ENCODE data around the gene NCBP2.

The NCBP2 gene

DNA sequence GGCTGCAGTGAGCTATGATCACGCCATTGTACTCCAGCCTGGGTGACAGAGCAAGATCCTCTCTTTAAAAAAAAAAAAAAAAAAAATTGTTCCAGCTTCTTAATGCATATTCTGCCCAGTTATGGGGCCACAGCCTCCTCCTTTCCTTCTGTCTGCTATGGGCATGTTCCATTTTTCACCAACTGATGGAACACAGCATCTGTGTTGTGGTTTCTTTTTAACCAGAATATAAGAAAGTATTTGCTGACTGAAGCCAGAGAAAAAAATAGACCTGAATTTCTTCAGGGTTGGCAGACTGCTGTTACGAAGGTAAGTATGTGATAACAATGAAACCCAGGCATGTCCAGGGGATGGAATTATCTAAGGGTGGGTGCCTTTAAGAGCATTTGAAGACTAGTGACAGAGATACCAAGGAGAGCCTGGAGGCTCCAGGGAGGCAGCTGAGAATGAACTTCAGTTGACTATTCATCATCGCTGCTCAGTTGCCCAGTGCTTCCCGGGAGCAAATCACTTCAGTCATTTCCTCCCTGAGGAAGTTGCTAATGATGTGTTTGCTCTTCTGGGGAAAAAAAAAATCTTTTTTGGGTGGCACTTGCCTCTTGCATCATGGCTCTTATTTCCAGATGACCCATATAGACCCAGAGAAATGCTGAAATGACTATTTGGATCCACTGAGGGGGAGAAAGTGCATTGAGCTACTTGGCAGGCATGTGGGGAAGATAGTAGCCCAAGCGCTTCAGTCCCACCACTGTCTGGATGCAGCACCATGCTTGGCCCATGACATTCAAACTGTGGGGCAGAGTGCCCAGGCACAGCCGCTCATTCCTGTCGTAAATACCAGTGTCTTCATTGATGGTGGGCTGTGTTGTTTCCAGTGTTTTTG is 14.5 kb downstream of the NCBP2 start:
- Histone ChIP-seq H3K4me3 (ENCODE audit: low read depth, low read length) (no peak overlapping the region), H3K4me1 (ENCODE audit: control insufficient read depth, insufficient read depth, low read length) (no peaks in the 10 kb centered on the region), H3K36me3 (ENCODE audit: control insufficient read depth, insufficient read depth, low read length) (no peaks in the 10 kb centered on the region), H3K27me3 (ENCODE audit: control insufficient read depth, insufficient read depth, low read length) (no peaks in the 10 kb centered on the region), H3K9me3 (ENCODE audit: control insufficient read depth, insufficient read depth, low read length) (no peaks in the 10 kb centered on the region), H3K9ac (ENCODE audit: low read depth, low read length) (no peak overlapping the region)

DNA sequence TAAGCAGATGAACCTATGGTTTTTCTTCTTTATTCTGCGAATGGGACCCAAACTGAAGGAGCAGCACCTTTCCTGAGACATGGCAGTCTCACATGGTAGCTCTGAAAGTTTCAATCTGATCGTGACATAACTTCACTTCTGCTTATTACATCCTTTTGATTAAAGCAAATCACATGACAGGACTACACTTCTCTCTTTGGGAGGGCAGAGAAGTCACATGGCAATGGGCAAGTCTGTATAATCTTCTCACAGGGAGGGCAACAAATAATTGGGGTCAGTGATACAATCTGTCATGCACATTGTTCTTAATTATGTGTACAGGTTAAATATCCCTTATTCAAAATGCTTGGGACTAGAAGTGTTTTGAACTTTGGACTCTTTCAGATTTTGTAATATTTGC is 21.6 kb downstream of the NCBP2 start:
- no peaks in the 10 kb centered on the region for H3K4me1 ChIP-seq (ENCODE audit: control insufficient read depth, insufficient read depth, low read length)
- H3K9ac ChIP-seq (ENCODE audit: low read depth, low read length), result no peak overlapping the region
- no peaks in the 10 kb centered on the region for H3K27me3 ChIP-seq (ENCODE audit: control insufficient read depth, insufficient read depth, low read length)
- no peaks in the 10 kb centered on the region for H3K9me3 ChIP-seq (ENCODE audit: control insufficient read depth, insufficient read depth, low read length)
- H3K36me3 ChIP-seq (ENCODE audit: control insufficient read depth, insufficient read depth, low read length), result no peaks in the 10 kb centered on the region
- H3K4me3 ChIP-seq (ENCODE audit: low read depth, low read length), result no peak overlapping the region

DNA sequence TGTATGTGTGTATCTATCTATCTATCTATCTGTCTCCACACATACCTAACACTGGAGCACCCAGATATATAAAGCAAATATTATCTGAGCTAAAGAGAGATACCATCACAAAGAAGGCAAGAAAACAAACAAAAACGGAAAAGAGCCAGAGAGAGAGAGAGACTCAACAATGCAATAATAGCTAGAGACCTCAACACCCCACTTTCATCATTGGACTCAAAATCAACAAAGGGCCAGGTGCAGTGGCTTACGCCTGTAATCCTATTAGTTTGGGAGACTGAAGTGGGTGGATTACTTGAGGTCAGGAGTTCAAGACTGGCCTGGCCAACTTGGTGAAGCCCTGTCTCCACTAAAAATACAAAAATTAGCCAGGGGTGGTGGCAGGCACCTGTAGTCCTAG is 23.4 kb downstream of the NCBP2 start:
- Histone ChIP-seq H3K9me3 (ENCODE audit: control insufficient read depth, insufficient read depth, low read length) (no peaks in the 10 kb centered on the region), H3K4me3 (ENCODE audit: low read depth, low read length) (no peak overlapping the region), H3K36me3 (ENCODE audit: control insufficient read depth, insufficient read depth, low read length) (peaks cover 3% of the 10 kb centered on the region), H3K9ac (ENCODE audit: low read depth, low read length) (no peak overlapping the region), H3K4me1 (ENCODE audit: control insufficient read depth, insufficient read depth, low read length) (no peaks in the 10 kb centered on the region), H3K27me3 (ENCODE audit: control insufficient read depth, insufficient read depth, low read length) (no peaks in the 10 kb centered on the region)

DNA sequence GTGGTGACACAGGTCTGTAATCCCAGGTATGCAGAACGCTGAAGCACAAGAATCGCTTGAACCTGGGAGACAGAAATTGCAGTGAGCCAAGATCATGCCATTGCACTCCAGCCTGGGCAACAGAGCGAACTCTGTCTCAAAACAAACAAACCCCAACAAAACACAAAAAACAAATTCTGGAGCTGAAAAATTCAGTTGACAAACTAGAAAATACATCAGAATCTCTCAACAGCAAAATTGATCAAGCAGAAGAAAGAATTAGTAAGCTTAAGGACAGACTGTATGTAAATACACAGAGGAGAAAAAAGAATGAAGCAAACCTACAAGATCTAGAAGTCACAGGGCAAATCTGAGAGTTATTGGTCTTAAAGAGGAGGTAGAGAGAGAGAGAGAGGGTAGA is 25.3 kb downstream of the NCBP2 start:
- Histone ChIP-seq H3K27me3 (ENCODE audit: control insufficient read depth, insufficient read depth, low read length) (no peaks in the 10 kb centered on the region), H3K4me3 (ENCODE audit: low read depth, low read length) (no peak overlapping the region), H3K9ac (ENCODE audit: low read depth, low read length) (no peak overlapping the region), H3K9me3 (ENCODE audit: control insufficient read depth, insufficient read depth, low read length) (no peaks in the 10 kb centered on the region), H3K4me1 (ENCODE audit: control insufficient read depth, insufficient read depth, low read length) (no peaks in the 10 kb centered on the region), H3K36me3 (ENCODE audit: control insufficient read depth, insufficient read depth, low read length) (peaks cover 3% of the 10 kb centered on the region)

DNA sequence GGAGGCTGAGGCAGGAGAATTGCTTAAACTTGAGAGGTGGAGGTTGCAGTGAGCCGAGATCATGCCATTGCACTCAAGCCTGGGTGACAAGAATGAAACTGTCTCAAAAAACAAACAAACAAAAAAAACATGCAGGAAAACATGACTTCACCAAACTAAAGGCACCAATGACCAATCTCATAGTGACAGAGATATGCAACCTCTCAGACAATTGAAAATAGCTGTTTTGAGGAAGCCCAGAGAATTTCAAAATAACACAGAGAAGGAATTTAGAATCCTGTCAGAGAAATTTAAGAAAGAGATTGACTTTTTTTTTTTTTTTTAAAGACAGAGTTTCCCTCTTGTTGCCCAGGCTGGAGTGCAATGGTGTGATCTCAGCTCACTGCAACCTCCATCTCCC is 26.1 kb downstream of the NCBP2 start:
- H3K36me3 ChIP-seq (ENCODE audit: control insufficient read depth, insufficient read depth, low read length), result peaks cover 3% of the 10 kb centered on the region
- H3K9ac ChIP-seq (ENCODE audit: low read depth, low read length), result no peak overlapping the region
- no peaks in the 10 kb centered on the region for H3K9me3 ChIP-seq (ENCODE audit: control insufficient read depth, insufficient read depth, low read length)
- H3K27me3 ChIP-seq (ENCODE audit: control insufficient read depth, insufficient read depth, low read length), result no peaks in the 10 kb centered on the region
- H3K4me3 ChIP-seq (ENCODE audit: low read depth, low read length), result no peak overlapping the region
- H3K4me1 ChIP-seq (ENCODE audit: control insufficient read depth, insufficient read depth, low read length), result no peaks in the 10 kb centered on the region

DNA sequence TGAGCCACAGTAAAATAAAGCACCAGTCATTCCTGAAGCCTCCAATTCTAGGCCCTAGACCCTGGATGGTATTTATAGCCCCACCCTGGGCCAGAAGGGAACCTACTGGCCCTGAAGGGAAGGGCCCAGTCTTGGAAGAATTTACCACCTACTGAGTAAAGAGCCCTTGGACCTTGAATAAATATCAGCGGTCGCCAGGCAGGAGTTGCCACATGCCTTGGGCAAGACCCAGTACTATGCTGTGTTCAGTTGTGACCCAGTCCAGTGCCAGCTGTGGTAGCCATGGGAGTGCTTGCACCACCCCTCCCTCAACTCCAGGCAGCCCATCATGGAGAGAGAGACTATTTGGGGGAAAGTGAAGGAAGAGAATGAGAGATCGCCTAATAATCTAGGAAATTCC is 27.0 kb downstream of the NCBP2 start:
- H3K4me1 ChIP-seq (ENCODE audit: control insufficient read depth, insufficient read depth, low read length), result no peaks in the 10 kb centered on the region
- no peak overlapping the region for H3K4me3 ChIP-seq (ENCODE audit: low read depth, low read length)

DNA sequence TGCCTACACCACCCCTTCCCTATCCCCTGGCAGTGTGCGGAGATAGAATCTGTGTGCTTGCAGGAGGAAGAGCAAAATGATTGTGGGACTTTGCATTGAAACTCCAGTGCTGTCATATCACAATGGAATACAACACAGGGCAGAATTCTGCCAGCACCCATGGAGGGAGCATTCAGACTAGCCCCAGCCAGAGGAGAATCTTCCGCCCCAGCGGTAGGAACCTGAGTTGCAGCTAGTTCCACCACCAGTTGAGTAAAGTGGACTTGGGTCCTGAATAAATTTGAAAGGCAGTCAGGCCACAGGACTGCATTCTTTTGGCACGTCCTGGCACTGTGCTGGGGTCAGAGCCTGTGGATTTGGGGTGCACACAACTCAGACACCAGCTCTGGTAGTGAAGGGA is 27.5 kb downstream of the NCBP2 start:
- Histone ChIP-seq H3K36me3 (ENCODE audit: control insufficient read depth, insufficient read depth, low read length) (peaks cover 3% of the 10 kb centered on the region), H3K4me1 (ENCODE audit: control insufficient read depth, insufficient read depth, low read length) (no peaks in the 10 kb centered on the region), H3K4me3 (ENCODE audit: low read depth, low read length) (no peak overlapping the region), H3K9me3 (ENCODE audit: control insufficient read depth, insufficient read depth, low read length) (no peaks in the 10 kb centered on the region), H3K9ac (ENCODE audit: low read depth, low read length) (no peak overlapping the region), H3K27me3 (ENCODE audit: control insufficient read depth, insufficient read depth, low read length) (no peaks in the 10 kb centered on the region)

More for the DNA sequence above, 27.0 kb downstream of the NCBP2 start:
- H3K9me3 ChIP-seq (ENCODE audit: control insufficient read depth, insufficient read depth, low read length), result no peaks in the 10 kb centered on the region
- H3K36me3 ChIP-seq (ENCODE audit: control insufficient read depth, insufficient read depth, low read length), result peaks cover 3% of the 10 kb centered on the region
- no peak overlapping the region for H3K9ac ChIP-seq (ENCODE audit: low read depth, low read length)
- no peaks in the 10 kb centered on the region for H3K27me3 ChIP-seq (ENCODE audit: control insufficient read depth, insufficient read depth, low read length)

DNA sequence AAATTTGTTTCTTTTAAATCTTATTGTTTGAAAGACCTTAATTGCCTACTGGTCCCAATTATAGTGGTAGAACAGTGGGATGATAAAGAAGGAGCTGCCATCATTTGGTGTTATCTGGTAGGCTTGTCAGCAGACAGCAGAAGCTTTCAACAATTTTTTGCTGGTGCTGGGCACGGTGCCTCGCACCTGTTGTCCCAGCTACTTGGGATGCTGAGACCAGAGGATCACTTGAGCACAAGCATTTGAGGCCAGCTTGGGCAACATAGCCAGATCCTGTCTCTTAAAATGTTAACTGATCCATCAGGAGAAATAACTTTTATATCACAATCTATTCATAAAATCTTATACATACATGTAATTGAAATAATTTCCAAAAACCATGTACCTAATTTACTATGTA is 38.6 kb downstream of the NCBP2 start:
- Histone ChIP-seq H3K4me1 (ENCODE audit: control insufficient read depth, insufficient read depth, low read length) (no peaks in the 10 kb centered on the region), H3K36me3 (ENCODE audit: control insufficient read depth, insufficient read depth, low read length) (peaks cover 14% of the 10 kb centered on the region), H3K27me3 (ENCODE audit: control insufficient read depth, insufficient read depth, low read length) (no peaks in the 10 kb centered on the region), H3K9ac (ENCODE audit: low read depth, low read length) (no peak overlapping the region), H3K9me3 (ENCODE audit: control insufficient read depth, insufficient read depth, low read length) (no peaks in the 10 kb centered on the region), H3K4me3 (ENCODE audit: low read depth, low read length) (no peak overlapping the region)

DNA sequence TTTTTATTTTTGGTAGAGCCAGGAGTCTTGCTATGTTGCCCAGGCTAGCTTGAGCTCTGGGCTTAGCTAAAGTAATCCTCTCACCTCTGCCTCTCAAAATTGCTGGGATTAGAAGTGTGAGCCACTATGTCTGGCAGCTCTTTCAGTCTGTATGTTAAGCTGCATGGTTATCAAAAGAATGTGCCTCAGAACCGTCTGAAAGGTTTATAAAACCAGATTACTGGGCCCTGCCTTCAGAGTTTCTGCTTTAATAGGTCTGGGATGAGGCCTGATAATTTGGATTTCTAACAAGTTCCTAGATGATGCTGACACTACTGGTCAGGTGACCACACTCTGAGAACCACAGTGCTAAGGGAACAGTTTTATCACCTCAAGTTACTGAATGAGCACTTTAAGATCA is 40.0 kb downstream of the NCBP2 start:
- Histone ChIP-seq H3K9me3 (ENCODE audit: control insufficient read depth, insufficient read depth, low read length) (no peaks in the 10 kb centered on the region), H3K4me1 (ENCODE audit: control insufficient read depth, insufficient read depth, low read length) (no peaks in the 10 kb centered on the region), H3K9ac (ENCODE audit: low read depth, low read length) (no peak overlapping the region), H3K36me3 (ENCODE audit: control insufficient read depth, insufficient read depth, low read length) (peaks cover 11% of the 10 kb centered on the region), H3K27me3 (ENCODE audit: control insufficient read depth, insufficient read depth, low read length) (no peaks in the 10 kb centered on the region), H3K4me3 (ENCODE audit: low read depth, low read length) (no peak overlapping the region)

DNA sequence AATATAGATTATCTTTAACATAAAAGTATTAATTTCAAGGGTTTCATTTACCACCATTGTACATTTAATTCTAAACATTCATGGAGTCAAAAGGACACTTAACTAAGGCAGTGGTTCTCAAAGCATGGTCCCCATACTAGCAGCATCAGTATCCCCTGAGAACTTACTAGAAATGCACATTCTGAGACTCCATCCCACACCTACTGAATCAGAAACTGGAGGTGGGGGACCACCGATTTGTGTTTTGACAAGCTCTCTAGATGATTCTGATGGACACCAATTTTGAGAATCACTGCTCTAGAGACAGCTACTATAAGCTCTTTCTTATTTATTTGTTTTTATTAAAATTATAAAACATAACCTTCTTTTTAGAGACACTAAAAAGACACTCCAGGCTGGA is 40.6 kb downstream of the NCBP2 start:
- Histone ChIP-seq H3K4me1 (ENCODE audit: control insufficient read depth, insufficient read depth, low read length) (no peaks in the 10 kb centered on the region), H3K9me3 (ENCODE audit: control insufficient read depth, insufficient read depth, low read length) (no peaks in the 10 kb centered on the region), H3K36me3 (ENCODE audit: control insufficient read depth, insufficient read depth, low read length) (peaks cover 11% of the 10 kb centered on the region), H3K4me3 (ENCODE audit: low read depth, low read length) (no peak overlapping the region), H3K27me3 (ENCODE audit: control insufficient read depth, insufficient read depth, low read length) (no peaks in the 10 kb centered on the region), H3K9ac (ENCODE audit: low read depth, low read length) (no peak overlapping the region)

DNA sequence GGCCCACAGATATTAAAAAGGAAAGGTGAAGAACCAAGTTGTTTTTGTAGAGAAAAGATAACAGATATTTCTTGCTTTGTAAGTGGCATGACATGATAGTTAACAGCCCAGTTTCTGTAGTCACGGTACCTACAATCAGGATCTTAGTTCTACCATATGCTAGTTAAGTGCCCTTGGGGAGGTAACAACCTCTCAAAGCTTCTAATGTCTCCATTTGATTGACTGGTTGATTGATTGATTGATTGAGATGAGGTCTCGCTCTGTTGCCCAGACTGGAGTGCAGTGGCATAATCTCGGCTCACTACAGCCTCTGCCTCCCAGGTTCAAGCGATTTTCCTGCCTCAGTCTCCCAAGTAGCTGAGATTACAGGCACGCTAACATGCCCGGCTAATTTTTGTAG is 46.1 kb downstream of the NCBP2 start:
- Histone ChIP-seq H3K36me3 (ENCODE audit: control insufficient read depth, insufficient read depth, low read length) (peaks cover 2% of the 10 kb centered on the region), H3K27me3 (ENCODE audit: control insufficient read depth, insufficient read depth, low read length) (no peaks in the 10 kb centered on the region), H3K9me3 (ENCODE audit: control insufficient read depth, insufficient read depth, low read length) (no peaks in the 10 kb centered on the region), H3K4me3 (ENCODE audit: low read depth, low read length) (no peak overlapping the region), H3K9ac (ENCODE audit: low read depth, low read length) (no peak overlapping the region), H3K4me1 (ENCODE audit: control insufficient read depth, insufficient read depth, low read length) (no peaks in the 10 kb centered on the region)

DNA sequence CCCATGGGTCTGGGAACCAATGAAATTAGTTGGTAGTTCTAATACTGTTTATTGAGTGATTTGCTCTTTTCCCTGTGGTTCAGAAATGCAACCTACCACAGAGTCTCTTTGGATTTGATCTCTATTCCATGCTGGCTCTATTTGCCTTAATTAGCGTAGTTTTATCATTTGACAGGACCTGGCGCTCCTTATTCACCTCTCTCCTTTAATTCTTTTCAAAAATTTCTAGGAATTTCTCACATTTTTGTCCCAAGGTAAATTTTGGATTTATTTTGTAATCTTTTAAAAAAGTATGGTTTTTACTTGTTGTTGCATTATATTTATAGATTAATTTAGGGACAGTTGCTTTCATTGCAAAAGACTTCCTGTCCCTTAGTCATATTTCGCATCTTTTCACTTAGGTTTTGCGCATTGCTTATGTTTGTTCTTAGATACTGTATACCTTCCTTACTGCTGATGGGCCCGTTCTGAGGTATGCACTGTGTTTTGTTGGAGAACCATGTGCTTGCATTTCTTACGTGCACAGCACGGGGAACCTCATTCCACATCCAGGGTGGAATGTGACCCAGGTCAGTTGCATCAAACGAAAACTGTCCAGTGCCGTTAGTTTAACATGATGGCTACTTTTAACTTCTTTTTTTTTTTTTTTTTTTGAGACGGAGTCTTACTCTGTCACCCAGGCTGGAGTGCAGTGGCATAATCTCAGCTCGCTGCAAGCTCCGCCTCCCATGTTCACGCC is 47.6 kb downstream of the NCBP2 start:
- no peak overlapping the region for H3K9ac ChIP-seq (ENCODE audit: low read depth, low read length)
- no peaks in the 10 kb centered on the region for H3K9me3 ChIP-seq (ENCODE audit: control insufficient read depth, insufficient read depth, low read length)
- no peak overlapping the region for H3K4me3 ChIP-seq (ENCODE audit: low read depth, low read length)
- H3K27me3 ChIP-seq (ENCODE audit: control insufficient read depth, insufficient read depth, low read length), result no peaks in the 10 kb centered on the region
- no peaks in the 10 kb centered on the region for H3K4me1 ChIP-seq (ENCODE audit: control insufficient read depth, insufficient read depth, low read length)
- H3K36me3 ChIP-seq (ENCODE audit: control insufficient read depth, insufficient read depth, low read length), result no peaks in the 10 kb centered on the region

Data from iPS-15b (cell line).